Caco-2 (cell line): ENCODE measurements around the gene ZDHHC20. TPM values are rescaled to one million over a fixed set of nuclear protein-coding genes. Genes with fewer than 3 reads are reported as not detected.
"Not testable (repeated sequence)": the region's sequence is repeated elsewhere in the genome, so short reads cannot be mapped to it uniquely, and the experiment has no call there.

Source experiments
- BruUV-seq: library from RNA; stranded (reverse); fragments of 400-500 nt; replicated peaks from 2 replicates; lab custom pipeline; 2021; lab: Mats Ljungman, UMichigan
- CTCF ChIA-PET: fragments of 300-600 bp; sonication (Branson Sonifier 250); formaldehyde crosslinking; loops from one replicate; lab custom pipeline; 2022; ENCODE audit warnings: antibody characterized with exemption; lab: Charles Lee
- POLR2A ChIA-PET: fragments of 300-600 bp; sonication (Branson Sonifier 250); formaldehyde crosslinking; loops from one replicate; lab custom pipeline; 2022; ENCODE audit warnings: antibody characterized with exemption; lab: Charles Lee
- DNase-seq, 2 experiments: peaks; one replicate each; pipeline versions ENCODE4 v3.0.0 to v3.0.0-alpha.2; 2020 to 2022
- H3K27me3 ChIP-seq: replicated peaks from 2 replicates; pipeline ENCODE4 v1.6.0; 2011; ENCODE audit warnings: low read length; ENCODE audit not compliant: control insufficient read depth, insufficient read depth
- H3K36me3 ChIP-seq: 2 replicates; pipeline ENCODE4 v1.5.1; 2011; ENCODE audit warnings: low read length; ENCODE audit not compliant: control insufficient read depth, insufficient read depth
- H3K4me1 ChIP-seq: fragments of 250-450 bp; sonication (Bioruptor Pico); 2 replicates; pipeline ENCODE4 v1.5.1; 2020; ENCODE audit warnings: mild to moderate bottlenecking
- H3K4me3 ChIP-seq: 2 replicates; pipeline ENCODE4 v1.5.1; 2011; ENCODE audit warnings: low read depth, mild to moderate bottlenecking, control low read depth, low read length
- H3K9me3 ChIP-seq: fragments of 250-450 bp; sonication (Bioruptor Pico); 2 replicates; pipeline ENCODE4 v1.5.1; 2020; ENCODE audit warnings: mild to moderate bottlenecking, moderate library complexity
- H3K27ac Mint-ChIP-seq: one replicate; pipeline ENCODE4 v1.8.0; 2022; ENCODE audit warnings: mixed read lengths; ENCODE audit not compliant: unreplicated experiment
- H3K27me3 Mint-ChIP-seq: one replicate; pipeline ENCODE4 v1.8.0; 2022; ENCODE audit warnings: mixed read lengths; ENCODE audit not compliant: insufficient read depth, unreplicated experiment
- H3K36me3 Mint-ChIP-seq: one replicate; pipeline ENCODE4 v1.8.0; 2022; ENCODE audit warnings: mild to moderate bottlenecking, mixed read lengths; ENCODE audit not compliant: insufficient read depth, unreplicated experiment
- H3K4me1 Mint-ChIP-seq: one replicate; pipeline ENCODE4 v1.8.0; 2022; ENCODE audit warnings: low read depth, mixed read lengths; ENCODE audit not compliant: unreplicated experiment
- H3K4me3 Mint-ChIP-seq: one replicate; pipeline ENCODE4 v1.8.0; 2022; ENCODE audit warnings: mild to moderate bottlenecking, moderate library complexity, mixed read lengths; ENCODE audit not compliant: unreplicated experiment
- H3K9me3 Mint-ChIP-seq: one replicate; pipeline ENCODE4 v1.8.0; 2022; ENCODE audit warnings: mixed read lengths; ENCODE audit not compliant: unreplicated experiment
- CTCF ChIP-seq, 2 experiments: fragments of 200-600 bp in 1 of 2; IDR thresholded peaks; 1 replicate in 1 of 2; 2 replicates in 1 of 2; pipeline versions ENCODE4 v1.5.1 to v1.8.0; 2011 to 2022; ENCODE audit warnings: antibody characterized with exemption in 1 of 2, control low read depth in 1 of 2, inconsistent platforms in 1 of 2, low read depth in 1 of 2, low read length in 1 of 2, mild to moderate bottlenecking in 1 of 2, moderate library complexity in 1 of 2; ENCODE audit not compliant: insufficient read depth in 1 of 2, severe bottlenecking in 1 of 2, unreplicated experiment in 1 of 2
- intact Hi-C: fragments of 100-400 bp; cut with micrococcal nuclease; formaldehyde crosslinking; loops from one replicate; pipeline ENCODE4 v1.10.0; 2022; ENCODE audit not compliant: unreplicated experiment
- total RNA-seq: library from RNA; stranded (reverse); gene quantifications from 2 replicates; pipeline ENCODE4 v1.2.3, GENCODE V29; 2022

Gene ZDHHC20
- total RNA-seq, 1 experiment from 2014 or later, result 87.9 TPM

DNA sequence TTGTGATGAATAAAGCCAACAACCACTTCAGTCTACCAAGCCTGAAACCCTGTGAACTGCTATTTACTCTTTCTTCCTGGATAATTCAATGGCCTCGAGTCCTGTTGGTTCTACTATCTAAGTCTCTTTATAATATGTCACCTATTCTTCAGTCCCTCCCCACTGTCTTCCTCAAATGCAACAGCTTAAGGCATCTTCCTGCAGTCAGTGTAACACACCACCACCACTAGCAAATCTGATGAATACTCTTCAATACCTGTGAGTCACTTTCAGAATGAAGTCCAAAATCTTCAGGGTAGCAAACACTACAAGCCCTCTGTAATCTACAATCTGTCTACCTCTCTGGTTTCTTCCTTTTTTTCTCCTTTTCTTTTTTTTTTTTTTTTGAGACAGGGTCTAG is 32.9 kb downstream of the ZDHHC20 start:
- no peak overlapping the region for H3K4me3 Mint-ChIP-seq
- H3K27me3 Mint-ChIP-seq, result no peaks in the 10 kb centered on the region
- Histone ChIP-seq H3K27me3 (no peaks in the 10 kb centered on the region), H3K9me3 (0 out of 2 replicates have a peak, but pooled peaks cover 4% of the 10 kb centered on the region), H3K4me1 (no peaks in the 10 kb centered on the region), H3K36me3 (0 out of 2 replicates have a peak, but pooled peaks cover 2% of the 10 kb centered on the region), H3K4me3 (no peak overlapping the region)
- H3K36me3 Mint-ChIP-seq, result peaks cover 6% of the 10 kb centered on the region
- peaks cover 14% of the 10 kb centered on the region for H3K4me1 Mint-ChIP-seq
- TF ChIP-seq CTCF (IDR thresholded peaks at IDR 0.05; ENCODE audit: insufficient read depth in 1 of 2, low read depth in 1 of 2, low read length in 1 of 2, severe bottlenecking in 1 of 2, unreplicated experiment in 1 of 2), result no peak
- no peak overlapping the region for H3K27ac Mint-ChIP-seq
- H3K9me3 Mint-ChIP-seq, result peaks cover 19% of the 10 kb centered on the region
- POLR2A ChIA-PET, result no interaction called here
- BruUV-seq, result no TSS peak
- CTCF ChIA-PET, result interaction anchor here (0.7 kb wide), 1 partner anchor 1093 kb away, joined by 4 read pairs; no protein-coding TSS in a partner anchor
- intact Hi-C loops, result no loop called here
- no peak for DNase-seq

DNA sequence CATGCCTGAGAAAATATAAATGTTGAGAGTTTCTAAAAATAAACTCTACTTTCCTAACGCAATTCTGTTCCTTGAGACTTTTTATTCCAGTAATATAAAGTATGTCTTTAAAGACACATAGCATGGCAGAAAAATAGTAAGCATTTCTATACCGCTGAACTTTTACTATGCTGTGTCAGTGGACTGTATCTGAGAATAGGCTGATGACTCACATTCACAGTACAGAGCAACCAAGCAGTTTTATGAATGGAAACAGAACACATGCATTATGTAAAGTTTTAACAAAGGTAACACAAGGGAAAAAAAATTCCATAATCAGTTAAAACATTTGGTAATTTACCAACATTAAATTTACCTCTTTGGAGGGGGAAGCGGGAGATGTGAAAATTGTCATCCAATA is 38.4 kb downstream of the ZDHHC20 start:
- no peaks in the 10 kb centered on the region for H3K27me3 Mint-ChIP-seq
- no peak overlapping the region for H3K27ac Mint-ChIP-seq
- no peaks in the 10 kb centered on the region for H3K36me3 Mint-ChIP-seq
- H3K9me3 ChIP-seq, result no peaks in the 10 kb centered on the region
- ChIA-PET CTCF (no interaction called here), POLR2A (no interaction called here)
- no peaks in the 10 kb centered on the region for H3K9me3 Mint-ChIP-seq
- no peak for TF ChIP-seq CTCF (IDR thresholded peaks at IDR 0.05; ENCODE audit: insufficient read depth in 1 of 2, low read depth in 1 of 2, low read length in 1 of 2, severe bottlenecking in 1 of 2, unreplicated experiment in 1 of 2)
- H3K27me3 ChIP-seq, result no peaks in the 10 kb centered on the region
- H3K4me1 Mint-ChIP-seq, result no peaks in the 10 kb centered on the region
- no TSS peak for BruUV-seq
- H3K4me1 ChIP-seq, result no peaks in the 10 kb centered on the region
- intact Hi-C loops, result no loop called here
- no peak overlapping the region for H3K4me3 Mint-ChIP-seq
- DNase-seq, result no peak
- no peak overlapping the region for H3K4me3 ChIP-seq
- no peaks in the 10 kb centered on the region for H3K36me3 ChIP-seq

DNA sequence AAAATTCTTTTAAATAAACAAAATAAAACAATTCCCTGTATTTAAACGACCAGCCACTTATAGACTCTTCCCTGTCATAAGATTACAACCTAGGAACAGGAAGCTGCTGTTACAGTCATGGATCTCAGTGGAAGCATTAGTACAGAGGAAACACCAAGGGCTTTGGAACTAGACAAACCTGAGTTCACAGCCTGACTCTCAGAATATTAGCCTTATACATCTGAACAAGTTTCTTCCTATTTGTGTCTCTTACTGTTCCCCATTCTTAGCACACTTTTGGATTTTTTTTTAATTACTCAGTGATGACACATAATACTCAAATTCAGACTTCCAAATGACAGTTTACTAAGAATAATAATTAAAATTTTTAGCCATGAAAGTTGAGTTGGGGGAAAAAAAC is 46.1 kb downstream of the ZDHHC20 start:
- H3K36me3 Mint-ChIP-seq, result peaks cover 46% of the 10 kb centered on the region
- no peak overlapping the region for H3K4me3 Mint-ChIP-seq
- ChIA-PET POLR2A (no interaction called here), CTCF (no interaction called here)
- Histone ChIP-seq H3K4me1 (no peaks in the 10 kb centered on the region), H3K9me3 (no peaks in the 10 kb centered on the region), H3K4me3 (no peak overlapping the region), H3K36me3 (peaks cover 3% of the 10 kb centered on the region), H3K27me3 (no peaks in the 10 kb centered on the region)
- no peak overlapping the region for H3K27ac Mint-ChIP-seq
- peaks cover 16% of the 10 kb centered on the region for H3K9me3 Mint-ChIP-seq
- DNase-seq, result no peak
- intact Hi-C loops, result no loop called here
- TF ChIP-seq CTCF (IDR thresholded peaks at IDR 0.05; ENCODE audit: insufficient read depth in 1 of 2, low read depth in 1 of 2, low read length in 1 of 2, severe bottlenecking in 1 of 2, unreplicated experiment in 1 of 2), result no peak
- no peaks in the 10 kb centered on the region for H3K27me3 Mint-ChIP-seq
- no TSS peak for BruUV-seq
- H3K4me1 Mint-ChIP-seq, result no peaks in the 10 kb centered on the region

- H3K27me3 ChIP-seq, H3K4me3 ChIP-seq, BruUV-seq, H3K4me1 ChIP-seq, POLR2A ChIA-PET, H3K27ac Mint-ChIP-seq, H3K27me3 Mint-ChIP-seq, DNase-seq, intact Hi-C loops, H3K4me1 Mint-ChIP-seq, CTCF ChIA-PET, H3K9me3 ChIP-seq, H3K4me3 Mint-ChIP-seq, H3K36me3 ChIP-seq: not testable (repeated sequence)
- peaks cover 19% of the 10 kb centered on the region for H3K9me3 Mint-ChIP-seq
- peaks cover 48% of the 10 kb centered on the region for H3K36me3 Mint-ChIP-seq
Measured at GRCh38 chr13:21410453-21410852, 48.6 kb downstream of the ZDHHC20 start.
